ENCODE data around the gene RETREG3.
A peak's percentile ranks its signal among the peaks of the same experiment; 100 is the strongest.
"Not testable (repeated sequence)": the region's sequence is repeated elsewhere in the genome, so short reads cannot be mapped to it uniquely, and the experiment has no call there.

RETREG3 gene, protein sequence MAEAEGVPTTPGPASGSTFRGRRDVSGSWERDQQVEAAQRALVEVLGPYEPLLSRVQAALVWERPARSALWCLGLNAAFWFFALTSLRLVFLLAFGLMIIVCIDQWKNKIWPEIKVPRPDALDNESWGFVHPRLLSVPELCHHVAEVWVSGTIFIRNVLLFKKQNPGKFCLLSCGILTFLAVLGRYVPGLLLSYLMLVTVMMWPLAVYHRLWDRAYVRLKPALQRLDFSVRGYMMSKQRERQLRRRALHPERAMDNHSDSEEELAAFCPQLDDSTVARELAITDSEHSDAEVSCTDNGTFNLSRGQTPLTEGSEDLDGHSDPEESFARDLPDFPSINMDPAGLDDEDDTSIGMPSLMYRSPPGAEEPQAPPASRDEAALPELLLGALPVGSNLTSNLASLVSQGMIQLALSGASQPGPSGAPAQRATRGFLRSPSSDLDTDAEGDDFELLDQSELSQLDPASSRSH

DNA sequence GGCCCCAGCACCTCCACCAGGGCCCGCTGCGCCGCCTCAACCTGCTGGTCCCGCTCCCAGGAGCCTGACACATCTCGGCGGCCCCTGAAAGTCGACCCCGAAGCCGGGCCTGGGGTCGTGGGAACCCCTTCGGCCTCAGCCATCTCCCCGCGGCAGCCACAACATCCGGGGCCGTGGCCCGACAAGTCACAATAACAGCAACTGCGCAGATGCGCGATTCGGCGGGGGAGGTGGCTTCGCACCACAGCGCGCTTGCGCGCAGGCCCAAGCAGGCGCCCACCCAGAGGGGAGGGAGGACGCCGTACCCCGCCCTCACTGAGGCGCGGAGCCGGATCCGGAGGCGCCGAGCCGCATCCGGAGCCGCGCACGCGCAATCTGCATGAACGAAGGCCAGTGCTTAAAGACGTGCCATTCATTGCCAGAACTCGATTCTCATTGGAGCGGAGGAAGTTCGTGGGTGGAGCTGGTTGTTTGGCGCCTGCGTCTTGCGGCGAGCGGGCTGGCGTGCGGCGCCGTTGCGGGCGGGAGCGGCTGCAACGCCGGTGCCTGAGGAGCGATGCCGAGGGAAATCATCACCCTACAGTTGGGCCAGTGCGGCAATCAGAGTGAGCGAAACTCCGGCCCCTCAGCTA is at the start of gene RETREG3, which contains the start of gene TUBG1:
RETREG3 (minus strand) TSS at position 193 of the 632 bp plus-strand sequence; CDS start at position 143, 50 bp downstream.
TUBG1 (plus strand) TSS at position 502 of the 632 bp plus-strand sequence; CDS start at position 557, 55 bp downstream.
- peak; percentile 96 for DNase-seq

DNA sequence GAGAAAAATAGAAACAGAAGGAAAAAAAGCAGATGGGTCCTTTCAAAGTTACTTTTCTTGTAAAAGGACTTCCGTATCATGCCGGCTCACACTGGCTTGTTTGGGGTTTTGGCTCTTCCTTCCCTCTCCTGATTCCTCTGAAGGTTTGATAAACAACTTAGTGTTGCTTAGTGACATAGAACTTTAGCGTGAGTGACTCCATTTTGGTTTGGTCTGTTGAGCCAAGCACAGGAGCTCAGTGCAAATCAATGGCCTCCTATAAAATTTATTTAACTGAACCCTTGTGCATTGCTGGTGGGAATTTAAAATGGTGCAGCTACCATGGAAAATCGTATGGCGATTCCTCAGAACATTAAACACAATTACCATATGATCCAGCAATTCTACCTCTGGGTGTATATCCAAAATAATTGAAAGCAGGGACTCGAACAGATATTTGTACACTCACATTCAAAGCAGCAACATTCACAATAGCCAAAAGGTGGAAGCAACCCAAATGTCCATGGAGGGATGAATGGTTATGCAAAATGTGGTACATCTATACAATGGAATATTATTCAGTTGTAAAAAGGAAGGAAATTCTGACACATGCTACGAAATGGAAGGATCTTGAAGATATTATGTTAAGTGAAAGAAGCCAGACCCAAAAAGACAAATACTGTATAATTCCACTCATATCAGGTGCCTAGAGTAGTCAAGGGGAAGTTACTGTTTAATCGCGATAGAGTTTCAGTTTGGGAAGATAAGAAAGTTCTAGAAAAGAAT is 48.8 kb upstream of the RETREG3 start:
- DNase-seq = no peak

DNA sequence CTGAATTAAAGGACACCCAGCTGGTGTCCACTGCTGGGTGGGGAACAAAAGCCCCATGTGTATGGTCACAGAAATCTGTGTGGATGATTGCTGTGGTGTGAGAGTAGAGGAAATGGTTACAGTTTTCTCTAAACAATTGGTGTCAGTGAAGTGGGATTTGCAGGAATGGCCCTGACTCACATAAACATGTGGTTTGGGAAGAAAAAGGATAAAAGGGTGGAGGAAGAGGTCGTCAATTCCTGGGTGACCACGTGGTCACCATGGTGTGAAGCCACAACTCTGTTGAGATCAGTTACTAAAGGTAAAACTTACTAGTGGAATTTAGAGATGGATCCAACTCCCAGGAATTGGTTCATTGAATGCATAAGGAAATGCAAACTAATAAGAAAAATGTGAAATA is 46.4 kb upstream of the RETREG3 start:
- no peak for DNase-seq

DNA sequence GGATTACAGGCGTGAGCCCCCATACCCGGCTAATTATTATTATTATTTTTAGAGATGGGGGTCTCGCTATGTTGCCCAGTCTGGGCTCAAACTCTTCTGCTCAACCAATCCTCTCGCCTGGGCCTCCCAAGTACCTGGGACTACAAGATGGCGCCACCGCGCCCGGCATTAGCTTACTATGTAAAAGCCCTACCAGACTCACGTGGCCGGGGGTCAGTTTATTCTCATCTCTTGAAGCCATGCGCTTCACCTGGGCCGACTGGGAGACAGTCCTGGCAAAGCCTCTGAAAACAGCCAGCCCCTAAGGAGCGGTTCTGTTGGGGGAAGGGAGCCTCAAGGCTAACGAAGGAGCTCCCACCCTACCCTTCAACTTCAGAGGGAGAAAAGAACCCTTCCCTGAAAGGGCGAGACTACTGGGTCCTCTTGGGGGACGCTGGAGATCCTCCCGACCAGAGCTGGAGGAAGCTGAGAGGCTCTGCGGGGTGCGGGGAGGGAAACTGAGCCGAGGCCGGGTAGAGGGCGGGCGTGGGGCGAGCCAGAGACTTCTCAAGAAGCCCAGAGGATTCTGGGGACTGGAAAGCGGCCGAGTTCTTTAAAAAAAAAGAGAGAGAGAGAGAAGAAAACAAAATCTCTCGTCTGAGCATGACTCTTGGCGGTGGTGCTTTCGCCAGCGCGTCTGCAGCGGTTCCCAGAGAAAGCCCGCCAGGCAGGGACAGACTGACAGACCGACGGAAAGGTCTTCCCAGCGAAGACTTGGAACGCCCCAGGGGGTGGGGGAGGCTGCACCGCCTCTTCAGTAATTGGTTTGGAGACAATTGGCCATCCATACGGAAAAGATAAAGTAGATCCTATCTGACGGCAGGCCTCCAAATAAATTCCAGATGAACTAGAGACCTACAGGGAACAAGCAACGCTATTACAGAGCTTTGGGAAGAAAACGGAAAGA is 44.3 kb upstream of the RETREG3 start:
- no peak for DNase-seq

DNA sequence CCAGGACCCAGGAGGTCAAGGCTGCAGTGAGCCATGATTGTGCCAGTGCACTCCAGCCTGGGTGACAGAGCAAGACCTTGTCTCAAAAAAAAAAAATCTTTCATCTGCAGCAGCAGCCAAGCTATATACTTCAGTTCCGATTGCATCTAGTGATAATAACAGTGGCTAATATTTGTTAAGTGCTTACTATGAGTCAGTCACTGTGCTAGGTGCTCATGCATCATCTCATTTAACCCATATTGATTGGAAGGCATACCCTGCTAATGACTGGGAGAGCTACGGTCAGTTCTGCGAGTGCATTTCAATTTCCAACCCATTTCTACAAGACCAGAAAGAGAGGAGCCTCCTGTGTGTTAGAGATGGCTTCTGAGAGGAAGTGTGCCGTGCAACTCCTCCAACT is 42.2 kb upstream of the RETREG3 start:
- no peak for DNase-seq

DNA sequence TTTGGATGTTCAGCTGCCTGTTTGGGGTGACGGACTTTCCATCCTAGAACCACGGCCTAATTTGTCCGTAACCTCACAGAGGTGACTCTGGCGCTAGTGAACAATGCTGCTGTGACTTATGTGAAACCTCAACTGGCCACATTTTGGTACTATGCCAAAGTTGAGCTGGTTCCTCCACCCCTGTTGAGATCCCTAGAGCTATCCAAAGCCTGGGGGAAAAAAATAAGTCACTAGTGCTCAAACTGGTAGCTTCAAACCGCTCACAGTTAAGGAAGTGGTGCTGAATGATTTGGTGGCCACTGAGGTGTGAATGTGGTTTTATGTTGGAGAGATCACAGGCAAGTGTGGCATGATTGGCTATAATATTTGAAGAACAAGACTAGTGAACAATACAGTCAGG is 38.6 kb upstream of the RETREG3 start:
- DNase-seq = no peak

DNA sequence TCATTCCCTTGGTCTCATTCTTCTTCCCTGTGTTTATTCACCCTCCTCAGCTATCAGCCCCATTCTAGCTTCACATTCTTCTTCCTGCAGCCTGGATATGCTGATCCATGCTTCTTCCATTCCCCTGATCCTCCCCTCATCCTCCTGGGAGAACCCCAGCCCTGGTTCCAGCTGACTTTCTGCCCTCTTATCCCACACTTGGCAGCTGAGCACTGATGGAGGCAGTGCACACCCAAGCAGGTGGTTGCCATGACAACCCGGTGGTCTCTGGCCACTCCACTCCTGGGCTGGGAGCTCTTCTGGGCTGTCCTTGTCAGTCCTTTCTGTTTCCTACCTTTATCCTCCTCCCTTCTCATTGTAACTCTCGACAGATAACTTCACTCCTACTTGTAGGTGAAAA is 33.2 kb upstream of the RETREG3 start:
- no peak for DNase-seq

DNA sequence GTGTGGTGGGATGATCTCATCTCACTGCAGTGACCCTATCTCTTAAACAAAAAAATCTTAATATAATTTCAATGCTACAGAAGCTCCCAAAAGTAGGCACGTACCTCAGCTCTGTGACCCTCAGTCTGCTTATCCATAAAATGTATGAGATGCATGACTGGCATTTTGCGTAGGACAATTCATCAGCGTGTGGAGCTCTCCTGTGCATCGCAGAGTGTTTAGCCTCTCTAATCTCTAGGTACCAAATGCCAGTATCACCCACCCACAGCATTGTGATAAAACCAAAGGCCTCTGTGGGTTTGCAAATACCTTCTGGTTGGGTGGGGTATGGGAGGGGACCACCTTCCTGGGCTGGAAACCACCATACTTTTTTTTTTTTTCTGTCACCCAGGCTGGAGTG is 30.9 kb upstream of the RETREG3 start:
- no peak for DNase-seq

DNA sequence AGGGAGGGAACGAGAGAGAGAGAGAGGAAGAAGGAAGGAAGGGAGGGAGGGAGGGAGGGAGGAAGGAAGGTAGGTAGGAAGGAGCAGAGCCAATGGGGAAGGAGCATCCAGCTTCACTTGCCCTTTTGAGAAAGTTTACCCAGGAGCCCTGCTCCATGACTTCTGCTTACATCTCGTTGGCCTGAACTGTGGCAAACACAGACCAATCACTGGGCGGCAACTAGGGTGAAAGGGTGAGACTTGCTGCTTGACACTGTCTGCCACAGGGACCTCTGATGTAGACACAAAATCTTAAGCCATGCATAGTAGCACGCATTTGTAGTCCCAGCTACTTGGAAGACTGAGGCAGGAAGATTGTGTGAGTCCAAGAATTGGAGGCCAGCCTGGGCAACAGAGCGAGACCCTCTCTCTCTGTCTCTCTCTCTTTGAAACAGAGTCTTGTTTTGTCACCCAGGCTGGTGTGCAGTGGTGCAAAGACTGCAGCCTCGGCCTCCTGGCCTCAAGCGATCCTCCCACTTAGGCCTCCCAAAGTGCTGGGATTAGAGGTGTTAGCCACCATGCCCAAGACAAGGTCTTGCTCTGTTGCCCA is 30.4 kb upstream of the RETREG3 start:
- no peak for DNase-seq

DNA sequence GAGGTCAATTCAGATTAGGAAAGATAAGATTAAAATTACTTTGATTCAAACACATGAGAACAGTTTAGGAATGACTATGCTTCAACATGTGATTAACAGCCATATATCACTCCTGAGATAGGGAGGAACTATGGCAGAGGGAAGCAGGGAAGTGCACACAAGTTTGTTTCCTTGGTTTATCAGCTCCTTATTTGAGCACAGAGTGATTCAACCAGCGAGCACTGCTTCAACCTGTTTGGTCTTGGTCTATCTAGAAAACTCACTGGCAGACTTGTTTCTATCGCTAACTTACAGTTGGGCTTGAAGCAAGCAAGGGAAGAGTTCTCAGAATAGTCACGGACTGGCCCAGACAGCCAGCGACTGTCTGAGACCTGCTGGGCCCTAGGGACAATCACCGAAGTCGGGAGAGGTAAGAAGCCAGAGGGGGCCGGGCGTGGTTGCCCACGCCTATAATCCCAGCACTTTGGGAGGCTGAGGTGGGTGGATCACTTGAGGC is 23.8 kb upstream of the RETREG3 start:
- DNase-seq = no peak

DNA sequence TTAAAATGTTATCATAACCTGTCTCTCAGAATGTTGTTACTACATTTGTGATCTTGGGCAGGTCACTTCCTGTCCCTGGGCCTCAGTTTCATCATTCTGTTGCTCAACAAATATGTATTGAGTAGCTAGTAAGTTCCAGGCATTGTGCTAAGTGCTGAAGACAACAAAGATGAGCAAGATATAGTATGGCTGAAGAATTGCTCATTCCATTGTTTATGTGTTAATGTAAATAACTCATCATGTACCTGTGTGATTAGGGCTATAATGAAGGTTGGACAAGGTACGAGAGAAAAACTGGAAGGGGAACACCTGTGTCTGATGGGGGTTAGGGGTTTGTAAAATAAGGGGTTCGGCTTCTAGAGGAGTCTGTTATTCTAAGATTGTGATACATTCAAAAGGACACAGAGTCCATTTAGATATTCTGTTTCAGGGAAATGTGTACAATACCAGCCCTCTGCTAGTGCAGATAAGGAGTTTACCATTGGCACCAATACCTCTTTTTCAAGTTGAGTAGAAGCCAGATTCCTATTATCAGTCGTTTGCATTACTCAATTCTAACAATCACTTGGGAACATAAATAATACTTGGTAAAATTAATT is 20.3 kb upstream of the RETREG3 start:
- no peak for DNase-seq

DNA sequence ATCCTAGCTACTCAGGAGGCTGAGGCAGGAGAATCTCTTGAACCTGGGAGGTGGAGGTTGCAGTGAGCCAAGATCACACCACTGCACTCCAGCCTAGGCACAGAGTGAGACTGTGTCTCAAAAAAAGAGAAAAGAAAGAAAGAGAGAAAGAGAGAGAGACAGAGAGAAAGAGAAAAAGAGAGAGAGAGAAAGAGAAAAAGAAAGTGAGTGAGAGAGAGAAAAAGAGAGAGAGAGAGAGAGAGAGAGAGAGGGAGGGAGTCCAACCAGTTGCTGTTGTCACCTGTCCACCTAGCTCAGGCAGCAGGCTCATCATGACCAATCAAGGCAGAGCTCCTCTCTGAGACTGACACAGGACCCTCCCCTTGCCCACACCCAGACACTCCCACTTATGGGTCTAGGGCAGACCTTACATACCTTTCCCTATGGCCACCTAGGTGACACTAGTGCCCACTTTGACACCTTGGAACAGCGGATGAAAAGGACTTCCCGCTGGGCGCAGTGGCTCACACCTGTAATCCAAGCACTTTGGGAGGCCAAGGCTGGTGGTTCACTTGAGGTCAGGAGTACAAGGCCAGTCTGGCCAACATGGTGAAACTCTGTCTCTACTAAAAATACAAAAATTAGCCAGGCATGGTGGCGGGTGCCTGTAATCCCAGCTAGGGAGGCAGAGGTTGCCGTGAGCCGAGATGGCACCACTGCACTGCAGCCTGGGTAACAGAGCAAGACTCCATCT is 18.0 kb upstream of the RETREG3 start:
- not testable (repeated sequence) for DNase-seq

DNA sequence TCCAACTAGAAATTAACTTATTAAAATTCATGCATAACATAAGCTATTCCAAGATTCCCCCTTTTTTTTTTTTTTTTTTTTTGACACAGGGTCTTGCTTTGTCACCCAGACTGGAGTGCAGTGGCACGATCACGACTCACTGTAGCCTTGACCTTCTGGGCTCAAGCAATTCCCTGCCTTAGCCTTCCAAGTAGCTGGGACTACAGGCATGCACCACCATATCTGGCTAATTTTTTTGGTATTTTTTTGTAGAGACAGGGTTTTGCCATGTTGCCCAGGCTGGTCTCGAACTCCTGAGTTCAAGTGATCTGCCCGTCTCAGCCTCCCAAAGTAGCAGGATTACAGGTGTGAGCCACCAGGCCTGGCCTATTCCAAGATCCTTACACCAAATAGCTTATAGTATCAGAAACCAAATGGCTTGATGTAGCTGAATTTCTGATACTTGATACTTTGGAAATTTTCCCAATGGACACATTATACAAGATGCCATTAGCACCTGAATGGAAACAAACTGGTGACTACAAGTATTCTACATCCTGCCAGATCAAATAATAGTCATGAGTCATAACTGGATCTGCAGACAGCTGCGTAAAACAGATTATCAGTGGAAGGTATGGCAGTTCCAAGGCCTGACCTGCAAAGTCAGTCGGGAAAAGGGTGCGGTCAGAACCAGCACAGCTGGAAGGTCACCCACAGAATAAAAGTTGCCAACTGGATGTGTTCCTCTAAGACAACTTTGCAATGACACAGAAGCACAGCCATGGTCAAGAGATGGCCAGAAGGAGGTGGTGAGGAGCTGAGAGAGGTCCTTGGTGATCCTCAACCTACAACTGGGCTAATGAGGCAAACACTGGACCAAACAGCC is 14.8 kb upstream of the RETREG3 start:
- DNase-seq = no peak

DNA sequence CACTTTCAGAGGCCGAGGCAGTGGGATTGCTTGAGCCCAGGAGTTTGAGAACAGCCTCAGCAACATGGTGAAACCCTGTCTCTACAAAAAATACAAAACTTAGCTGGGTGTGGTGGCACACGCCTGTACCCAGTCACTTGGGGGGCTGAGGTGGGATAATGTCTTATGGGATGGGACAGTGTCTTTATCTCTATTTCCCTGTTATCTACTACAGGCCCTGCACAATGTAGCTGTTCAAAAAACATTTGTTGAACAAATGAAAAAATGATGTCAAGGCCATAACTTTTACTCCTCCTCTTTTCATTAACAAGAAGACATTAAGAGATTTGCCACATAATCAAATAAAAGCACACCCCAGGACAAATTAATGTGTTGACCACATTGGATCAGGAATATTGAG is 14.1 kb upstream of the RETREG3 start:
- no peak for DNase-seq

DNA sequence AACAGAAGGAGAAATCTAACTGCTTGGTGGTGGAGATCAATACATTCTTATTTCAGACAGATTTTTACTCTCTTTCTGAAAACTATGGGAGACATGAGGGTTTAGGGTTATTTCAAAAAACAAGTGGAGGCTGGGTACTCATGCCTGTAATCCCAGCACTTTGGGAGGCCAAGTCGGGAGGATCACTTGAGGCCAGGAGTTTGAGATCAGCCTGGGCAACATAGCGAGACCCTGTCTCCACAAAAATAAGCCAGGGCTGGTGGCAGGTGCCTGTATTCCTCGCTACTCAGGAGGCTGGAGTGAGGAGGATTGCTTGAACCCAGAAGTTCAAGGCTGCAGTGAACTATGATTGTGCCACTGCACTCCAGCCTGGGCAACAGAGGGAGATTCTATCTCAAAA is 12.8 kb upstream of the RETREG3 start:
- DNase-seq = not testable (repeated sequence)

DNA sequence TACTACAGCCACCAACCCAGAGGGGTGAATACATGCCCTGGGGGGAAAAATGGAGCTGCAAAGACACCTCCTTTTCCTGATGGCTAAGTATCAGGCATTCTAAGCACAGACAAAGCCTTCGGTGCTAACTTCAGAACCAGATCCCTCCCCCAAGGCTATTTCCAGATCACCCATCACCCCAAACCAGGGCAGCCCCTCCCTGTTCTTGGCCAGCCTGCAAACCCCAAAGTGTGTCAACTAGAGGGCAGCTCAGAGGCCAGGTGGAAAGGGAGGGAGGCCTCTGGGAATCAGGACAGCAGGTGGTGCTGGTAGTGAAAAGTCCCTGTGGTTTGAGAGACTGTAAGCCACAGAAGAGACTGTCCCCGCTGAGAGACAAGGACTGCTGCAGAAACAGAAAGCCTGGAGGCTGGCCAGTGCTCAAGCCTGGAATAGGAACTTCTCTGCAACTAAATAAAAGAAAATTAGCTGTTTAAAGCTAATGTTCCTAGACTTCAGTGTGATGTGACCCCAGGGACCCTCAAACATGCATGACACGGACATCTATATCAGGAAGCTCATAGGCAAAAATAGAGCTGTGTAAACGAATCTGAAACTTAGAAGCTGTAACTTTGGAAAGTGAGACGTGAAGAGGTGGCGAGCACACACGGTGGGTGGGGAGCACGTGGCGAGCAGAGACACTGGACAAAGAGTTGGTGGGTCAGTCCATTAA is 9.4 kb upstream of the RETREG3 start:
- no peak for DNase-seq

DNA sequence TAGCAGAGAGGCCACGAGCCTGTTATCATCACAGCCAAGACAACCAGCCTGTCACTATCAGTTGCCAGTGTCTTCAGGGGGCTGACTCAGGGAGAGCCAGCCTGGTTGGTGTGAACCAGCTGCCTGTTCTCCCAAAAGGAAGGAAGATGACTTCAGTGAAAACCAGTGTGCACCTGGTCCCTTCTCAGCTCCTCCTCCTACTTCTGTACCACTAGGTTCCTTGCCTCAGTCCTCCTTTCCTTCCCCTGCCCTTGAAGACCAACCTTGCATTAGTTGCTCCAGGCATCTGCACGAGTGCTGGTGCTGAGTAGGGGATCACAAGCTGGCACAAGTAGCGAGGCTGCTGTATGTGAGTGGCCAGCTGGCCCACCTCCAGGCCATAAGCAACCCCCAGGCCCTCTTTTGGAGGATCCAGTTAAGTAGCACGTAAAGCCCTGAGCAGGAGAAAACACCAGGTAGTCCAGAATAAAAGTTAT is 8.8 kb upstream of the RETREG3 start:
- no peak for DNase-seq

DNA sequence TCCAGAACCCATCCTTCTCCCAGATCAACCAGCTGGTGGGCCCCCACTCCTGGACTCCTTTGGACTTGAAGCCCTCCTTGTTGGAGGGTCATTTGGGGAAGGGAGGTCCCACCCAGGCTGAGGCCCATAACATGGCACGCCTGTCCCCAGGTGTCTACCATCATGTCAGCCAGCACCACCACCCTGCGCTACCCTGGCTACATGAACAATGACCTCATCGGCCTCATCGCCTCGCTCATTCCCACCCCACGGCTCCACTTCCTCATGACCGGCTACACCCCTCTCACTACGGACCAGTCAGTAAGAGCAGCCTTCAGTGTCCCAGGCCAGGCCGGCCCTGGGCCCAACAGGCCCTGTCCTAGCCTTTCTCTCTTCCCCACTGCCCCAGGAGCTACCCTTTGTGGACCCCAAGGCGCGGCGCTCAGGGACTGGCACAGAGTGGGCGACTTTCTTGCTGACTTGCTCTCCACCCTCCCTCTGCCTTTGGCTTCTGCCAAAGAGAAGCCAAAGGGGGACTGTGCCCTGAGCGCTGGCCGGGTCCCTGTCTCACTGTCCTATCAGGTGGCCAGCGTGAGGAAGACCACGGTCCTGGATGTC is 4.6 kb upstream of the RETREG3 start:
- no peak for DNase-seq

Data from KG1 (cell line).